Fibroblast of villous mesenchyme (primary cell): ENCODE results near the gene ENTPD6. TPM values are rescaled to one million over a fixed set of nuclear protein-coding genes. Genes with fewer than 3 reads are reported as not detected.

ENCODE experiments used
- DNase-seq: peaks from one replicate; pipeline ENCODE4 v3.0.0-alpha.2; 2010; ENCODE audit warnings: low read depth
- H3K4me3 ChIP-seq: 2 replicates; pipeline ENCODE4 v1.5.1; 2011; ENCODE audit warnings: low read depth, mild to moderate bottlenecking, low read length
- CTCF ChIP-seq: IDR thresholded peaks from 2 replicates; pipeline ENCODE4 v1.5.1; 2012; ENCODE audit warnings: low read depth, mild to moderate bottlenecking, low read length; ENCODE audit not compliant: insufficient read depth
- total RNA-seq: library from RNA; depleted of rRNA; stranded (reverse); fragments of >200 nt; gene quantifications from 2 replicates; pipeline ENCODE4 v1.2.3, GENCODE V29; 2012

Gene ENTPD6
- total RNA-seq, 1 donor = 38.4 TPM

DNA sequence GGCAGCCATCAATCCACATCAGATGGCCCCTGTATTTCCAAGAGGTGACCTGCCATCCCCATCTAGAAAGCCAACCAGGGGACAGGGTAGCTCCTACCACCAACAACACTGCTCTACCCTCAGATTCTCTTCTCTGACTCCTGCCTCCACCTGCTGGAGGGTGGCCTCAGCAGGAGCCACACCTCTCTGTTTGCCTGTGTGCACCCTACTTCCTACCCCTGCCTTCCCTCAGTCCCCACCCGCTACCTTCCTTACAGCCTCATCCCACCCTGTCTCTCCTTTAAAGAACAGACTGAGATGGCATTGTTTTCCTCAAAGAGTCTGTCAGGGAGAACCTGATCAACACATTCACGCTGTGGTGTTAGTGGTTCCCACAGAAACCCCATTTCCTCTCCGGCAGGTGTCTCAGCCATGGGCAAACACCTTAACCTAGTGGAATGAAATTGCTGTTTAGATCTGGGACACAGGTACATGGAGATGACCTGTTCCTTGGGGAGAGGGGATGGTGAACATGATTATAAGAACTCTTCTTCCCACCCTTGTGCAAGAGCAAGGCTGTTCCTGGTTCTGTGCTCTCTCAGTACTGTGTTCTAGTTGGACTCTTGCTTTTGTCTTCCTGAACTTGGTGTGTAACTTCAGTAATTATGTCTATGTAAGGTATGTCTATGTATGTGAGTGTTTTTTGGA is 1.8 kb downstream of the ENTPD6 start:
- no peak for DNase-seq
- no peak overlapping the region for H3K4me3 ChIP-seq
- no peak for TF ChIP-seq CTCF

GRCh38 chr20:25197870-25198190 is 2.3 kb downstream of the ENTPD6 start:
- no peak for TF ChIP-seq CTCF
- H3K4me3 ChIP-seq = no peak overlapping the region
- no peak for DNase-seq

GRCh38 chr20:25198663-25199383 is 3.3 kb downstream of the ENTPD6 start:
- DNase-seq = no peak
- no peak overlapping the region for H3K4me3 ChIP-seq
- no peak for TF ChIP-seq CTCF

GRCh38 chr20:25199473-25200260 is 4.2 kb downstream of the ENTPD6 start:
- H3K4me3 ChIP-seq = no peak overlapping the region
- no peak for TF ChIP-seq CTCF
- no peak for DNase-seq

GRCh38 chr20:25203089-25203488 is 7.6 kb downstream of the ENTPD6 start:
- no peak for DNase-seq
- TF ChIP-seq CTCF = no peak
- H3K4me3 ChIP-seq = no peak overlapping the region

DNA sequence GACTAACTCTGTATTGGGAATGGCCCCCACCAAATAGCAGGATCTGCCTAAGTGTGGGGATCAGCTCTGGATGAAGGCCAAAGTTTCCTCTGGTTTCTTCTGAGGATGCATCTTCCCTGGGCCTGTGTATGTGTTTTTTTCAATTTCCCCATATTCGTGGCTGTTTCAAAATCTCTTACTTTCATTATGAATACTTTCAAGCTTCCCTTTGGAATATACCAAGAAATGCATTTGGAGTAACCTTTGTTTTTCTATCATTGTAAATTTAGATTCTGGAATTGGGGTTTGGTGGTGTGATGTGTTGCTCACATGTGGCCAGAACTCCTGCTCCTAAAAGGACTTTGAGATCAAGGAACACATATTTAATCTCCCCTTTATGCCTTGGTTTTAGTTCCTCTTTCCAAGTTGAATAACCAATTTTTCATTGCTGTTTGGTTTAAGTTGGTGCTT is 8.4 kb downstream of the ENTPD6 start:
- H3K4me3 ChIP-seq = no peak overlapping the region
- DNase-seq = no peak
- TF ChIP-seq CTCF = no peak
